NCI-H146 treated with DMSO at 0.1 percent for 48 hours (cell line): ENCODE data around the gene GK.
A peak's percentile ranks its signal among the peaks of the same experiment; 100 is the strongest.
"Not testable (repeated sequence)": the region's sequence is repeated elsewhere in the genome, so short reads cannot be mapped to it uniquely, and the experiment has no call there.

Experiments used
- DNase-seq: peaks from one replicate; lab custom pipeline; 2025; ENCODE audit not compliant: unreplicated experiment; lab: John Stamatoyannopoulos, UW

GK gene

DNA sequence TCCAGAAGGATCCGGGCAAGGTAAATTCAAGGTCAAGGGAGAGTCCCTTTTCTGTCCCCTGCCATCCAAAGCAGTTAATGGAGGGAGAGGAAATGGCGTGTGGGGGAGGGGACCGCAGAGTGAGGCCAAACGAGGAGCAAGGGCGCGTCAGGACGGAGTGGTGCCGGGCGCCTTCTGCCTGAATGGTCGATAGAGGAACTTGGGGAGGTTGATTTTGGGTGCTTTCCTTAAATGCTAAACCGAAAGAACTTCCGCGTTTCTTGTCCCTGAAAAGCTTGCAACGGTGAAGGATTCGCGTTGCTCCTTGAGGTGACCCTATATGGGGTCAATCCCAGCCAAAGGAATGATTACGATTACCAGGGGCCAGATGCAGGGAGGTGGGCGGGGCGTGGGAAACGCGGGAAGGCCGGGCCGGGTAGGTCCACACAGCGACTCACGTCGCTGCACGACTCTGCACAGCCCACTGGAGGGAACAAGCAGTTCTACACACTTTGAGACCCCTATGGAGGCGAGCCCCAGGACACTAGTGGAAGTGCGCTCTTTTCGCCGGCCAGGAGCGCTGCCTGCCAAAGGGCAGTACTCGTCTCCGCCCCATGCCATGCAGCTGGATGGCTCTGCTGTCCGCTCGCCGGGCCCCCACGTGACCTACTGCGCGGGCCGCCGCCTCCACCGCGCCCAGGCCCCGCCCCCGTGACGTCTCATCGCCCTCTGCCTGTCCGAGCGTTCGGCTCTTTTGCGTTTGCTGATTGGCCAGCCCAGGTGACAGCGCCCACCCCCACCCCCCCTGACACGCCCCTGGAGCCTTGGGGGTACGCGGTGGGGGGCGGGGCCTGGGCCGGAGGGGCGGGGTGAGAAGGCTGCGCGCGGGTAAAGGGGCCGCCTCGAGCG, 452 bp upstream of the GK start:
- peak; percentile 62 for DNase-seq

DNA sequence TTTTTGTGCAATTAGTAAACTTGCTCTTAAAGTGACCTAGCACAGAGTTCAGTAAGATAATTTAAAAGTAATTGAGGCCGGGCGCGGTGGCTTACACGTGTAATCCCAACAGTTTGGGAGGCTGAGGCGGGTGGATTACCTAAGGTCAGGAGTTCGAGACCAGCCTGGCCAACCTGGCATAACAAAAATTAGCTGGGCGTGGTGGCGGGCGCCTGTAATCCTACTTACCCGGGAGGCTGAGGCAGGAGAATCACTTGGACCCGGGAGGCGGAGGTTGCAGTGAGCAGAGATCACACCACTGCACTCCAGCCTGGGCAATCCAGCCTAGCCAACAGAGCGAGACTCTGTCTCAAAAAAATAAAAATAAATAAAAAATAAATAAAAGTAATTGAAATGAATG, 1.2 kb downstream of the GK start:
- not testable (repeated sequence) for DNase-seq

DNA sequence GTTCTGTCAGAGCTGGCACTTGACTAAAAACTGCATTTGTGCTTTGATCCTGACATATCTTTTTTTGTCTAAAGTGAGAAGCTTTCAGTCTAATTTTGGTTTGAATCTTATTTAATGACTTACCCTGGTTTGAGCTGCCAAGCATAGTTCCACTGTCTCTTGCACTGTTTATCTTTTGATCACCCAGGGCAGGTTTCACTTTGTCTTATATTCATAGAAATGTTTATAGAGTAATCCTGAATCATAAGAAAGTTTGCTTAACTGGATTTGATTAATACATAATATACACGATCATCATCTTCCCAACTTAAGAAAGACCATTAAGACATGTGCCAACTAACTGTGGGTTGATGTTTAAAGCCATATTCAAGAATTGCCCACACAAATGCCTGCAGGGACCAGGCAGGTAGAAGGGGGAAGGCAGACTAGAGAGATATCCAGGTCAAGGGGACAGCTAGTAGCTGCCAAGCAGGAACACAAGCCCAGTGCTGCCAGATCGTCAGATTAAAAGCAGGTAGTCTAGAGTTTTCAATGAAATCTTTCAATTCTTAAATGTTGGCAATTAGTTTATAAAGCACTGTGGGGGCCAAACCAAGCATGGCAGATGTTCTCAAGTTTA, 1.9 kb downstream of the GK start:
- DNase-seq: no peak

DNA sequence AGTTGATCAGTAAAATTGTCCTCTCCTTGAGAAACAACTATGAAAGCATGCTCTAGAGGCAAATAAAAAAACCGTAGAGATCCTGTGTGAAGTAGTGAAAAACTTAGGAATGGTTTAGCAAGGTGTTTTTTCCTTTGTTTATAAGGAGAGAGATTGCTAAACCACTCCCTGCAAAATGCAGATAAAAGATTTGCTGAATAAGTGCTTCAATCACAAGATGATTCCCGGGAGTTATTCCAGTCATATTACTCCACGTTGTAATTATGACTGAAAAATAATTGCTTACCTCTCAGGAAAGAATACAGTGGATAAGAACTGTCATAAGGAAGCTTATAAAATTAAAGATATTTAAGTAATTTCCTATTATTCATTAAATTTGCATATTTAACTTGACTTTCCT, 2.8 kb downstream of the GK start:
- DNase-seq: no peak

DNA sequence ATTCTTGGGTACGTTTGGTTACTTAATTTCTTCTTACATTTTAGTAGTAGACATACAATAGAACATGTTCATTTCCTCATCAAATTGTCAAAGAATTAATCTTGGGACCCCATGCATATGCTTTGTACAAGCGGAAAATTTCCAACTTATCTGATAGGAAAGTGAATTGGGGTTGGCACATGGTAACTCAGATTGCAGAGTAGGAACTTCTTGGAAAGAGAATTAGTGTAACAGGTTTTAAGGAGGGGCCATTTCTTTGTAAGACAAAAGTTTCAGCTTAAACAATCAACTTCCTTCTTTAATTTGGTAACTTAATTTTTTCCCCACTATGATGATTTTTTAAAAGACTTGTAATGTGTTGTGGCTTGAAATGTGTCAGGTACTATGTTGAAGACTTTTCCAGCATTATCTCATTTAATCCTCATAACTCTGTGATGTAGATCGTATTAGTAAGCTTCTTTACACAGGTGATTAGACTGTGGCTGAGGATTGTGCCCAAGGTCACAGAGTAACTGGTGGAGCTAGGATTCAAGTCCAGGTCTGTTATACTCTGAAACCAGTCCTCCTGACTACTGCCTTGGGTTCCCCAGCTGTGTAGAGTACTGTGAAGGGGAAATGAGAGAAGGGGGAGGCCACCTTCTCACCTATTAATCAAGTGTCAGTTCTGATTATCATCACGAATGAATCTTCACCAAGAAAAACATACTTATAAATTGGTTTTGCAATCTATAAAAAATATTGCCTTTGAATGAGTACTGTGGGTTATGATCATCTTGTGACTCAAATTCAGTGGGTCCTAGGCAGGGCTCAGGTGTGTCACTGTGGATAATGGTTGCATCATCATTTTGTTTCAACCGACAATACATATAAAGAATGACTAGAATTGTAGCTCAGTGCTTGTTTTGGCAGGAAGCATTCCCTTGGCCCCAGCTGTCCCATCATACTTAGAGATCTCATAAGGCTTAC, 4.3 kb downstream of the GK start:
- DNase-seq: no peak

DNA sequence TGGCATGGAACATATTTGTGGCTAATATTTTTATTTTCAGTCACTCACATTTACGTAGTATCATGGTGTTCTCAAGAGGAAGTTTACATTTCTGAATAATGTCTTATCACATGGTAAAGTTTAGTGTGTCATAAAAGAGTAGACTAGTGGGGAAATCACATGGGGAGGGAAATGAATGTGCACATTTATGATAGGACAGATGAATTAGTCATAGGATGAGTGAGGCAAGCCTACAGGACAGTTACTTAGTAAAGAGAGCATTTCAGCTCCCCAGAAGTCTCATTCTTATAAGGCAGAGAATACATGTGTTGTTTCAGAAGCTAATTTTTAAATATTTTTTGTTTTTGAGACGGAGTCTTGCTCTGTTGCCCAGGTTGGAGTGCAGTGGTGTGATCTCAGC, 6.2 kb downstream of the GK start:
- no peak for DNase-seq

DNA sequence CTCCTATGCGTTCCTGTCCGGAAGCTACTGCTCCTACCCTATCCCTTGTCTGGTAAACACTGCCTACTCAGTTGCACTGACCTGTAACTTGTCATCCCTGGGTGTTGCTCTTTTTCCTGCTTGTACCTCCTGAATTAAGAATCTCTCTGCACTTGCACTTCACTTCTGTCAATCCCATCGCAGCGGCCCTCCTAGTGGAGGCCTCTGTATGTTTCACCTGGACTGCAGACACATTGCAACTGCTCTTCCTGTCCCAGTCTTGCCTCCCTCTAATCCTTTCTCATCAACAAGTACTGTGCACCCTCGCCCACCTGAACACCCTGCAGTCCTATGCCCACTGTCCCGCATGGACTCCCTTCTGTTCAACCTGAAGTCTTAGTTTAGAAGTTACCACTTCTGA, 8.0 kb downstream of the GK start:
- no peak for DNase-seq

DNA sequence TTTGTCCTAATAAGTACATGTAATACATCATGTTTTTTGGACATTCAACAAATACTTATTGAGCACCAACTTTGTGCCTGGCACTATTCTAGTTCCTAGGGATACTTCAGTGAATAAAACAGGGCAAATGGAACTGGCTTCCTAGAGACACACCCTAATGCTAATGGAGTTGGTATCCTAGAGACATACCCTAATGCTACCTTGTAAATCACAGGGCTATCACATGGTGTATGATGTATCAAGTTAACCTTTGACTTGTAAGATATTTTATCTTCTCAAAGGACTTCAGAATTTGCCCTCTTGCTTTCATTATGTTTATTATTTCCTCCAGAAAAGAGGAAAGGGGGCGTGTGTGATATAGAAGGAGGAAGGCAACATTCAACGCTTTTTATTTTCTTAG, 10.1 kb downstream of the GK start:
- DNase-seq: no peak

DNA sequence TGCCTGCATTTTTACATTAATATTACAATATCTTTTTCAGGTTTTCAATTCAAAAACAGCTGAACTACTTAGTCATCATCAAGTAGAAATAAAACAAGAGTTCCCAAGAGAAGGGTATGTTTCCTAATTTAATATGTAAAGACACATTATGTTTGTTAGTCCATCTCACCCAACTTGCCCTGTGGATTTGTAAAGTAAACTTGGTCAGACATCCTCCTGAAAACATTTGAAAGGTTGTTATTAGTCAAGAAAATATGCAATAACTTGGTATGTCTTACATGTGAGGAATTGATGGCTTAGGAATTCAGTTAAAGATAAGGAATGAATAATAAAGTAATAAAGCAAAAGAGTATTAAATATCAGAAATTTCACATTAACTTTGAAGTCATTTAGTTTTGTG, 12.2 kb downstream of the GK start:
- DNase-seq: no peak

DNA sequence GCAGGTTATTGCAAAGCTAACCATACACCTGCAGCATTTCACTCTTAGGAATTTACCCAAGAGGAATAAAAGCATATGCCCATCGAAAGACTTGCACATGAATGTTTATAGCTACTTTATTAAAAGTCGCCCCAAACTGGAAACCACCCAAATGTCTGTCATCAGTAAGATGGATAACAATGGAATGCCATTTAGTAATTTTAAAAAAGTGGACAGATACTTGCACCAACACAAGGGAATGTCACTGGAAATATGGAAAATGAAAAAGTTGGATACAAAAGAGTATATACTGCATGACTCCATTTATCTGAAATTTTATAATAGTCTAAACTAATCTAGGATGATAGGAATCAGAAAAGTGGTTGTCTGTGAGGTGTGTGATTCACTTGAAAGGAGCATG, 12.9 kb downstream of the GK start:
- no peak for DNase-seq

DNA sequence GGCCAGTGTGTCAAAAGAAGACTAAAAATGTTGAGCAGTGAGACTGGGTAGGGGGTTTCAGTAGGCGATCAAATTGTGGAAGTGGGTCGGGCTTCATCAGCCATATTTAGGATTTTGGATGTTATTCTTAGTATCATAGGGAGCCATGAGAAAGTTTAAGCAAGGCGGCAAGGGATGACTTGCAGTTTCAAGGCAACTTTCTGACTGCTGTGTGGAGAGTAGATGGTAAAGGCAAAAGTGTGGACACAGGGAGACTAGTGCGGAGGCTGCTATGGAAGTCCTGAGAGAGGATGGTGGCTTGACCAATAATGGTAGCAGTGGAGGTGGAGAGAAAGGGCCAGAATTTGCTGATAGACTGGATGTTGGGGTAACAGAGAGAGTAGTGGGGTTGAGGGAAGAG, 15.4 kb downstream of the GK start:
- DNase-seq: no peak

DNA sequence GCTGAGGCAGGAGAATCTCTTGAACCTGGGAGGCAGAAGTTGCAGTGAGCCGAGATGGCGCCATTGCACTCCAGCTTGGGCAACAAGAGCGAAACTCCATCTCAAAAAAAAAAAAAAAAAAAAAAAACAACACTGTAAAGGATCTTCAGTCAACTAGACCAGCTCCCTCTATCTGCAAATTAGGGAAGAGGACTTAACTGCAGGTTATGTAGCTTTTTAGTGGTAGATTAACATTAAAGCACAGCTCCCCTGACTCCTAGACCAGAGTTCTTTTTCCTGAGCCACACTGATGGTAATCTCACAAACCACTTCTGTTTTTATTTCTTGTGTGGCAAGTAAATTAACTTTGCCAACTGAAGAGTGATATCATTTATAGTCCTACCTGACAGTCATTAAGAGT, 18.0 kb downstream of the GK start:
- DNase-seq: not testable (repeated sequence)

DNA sequence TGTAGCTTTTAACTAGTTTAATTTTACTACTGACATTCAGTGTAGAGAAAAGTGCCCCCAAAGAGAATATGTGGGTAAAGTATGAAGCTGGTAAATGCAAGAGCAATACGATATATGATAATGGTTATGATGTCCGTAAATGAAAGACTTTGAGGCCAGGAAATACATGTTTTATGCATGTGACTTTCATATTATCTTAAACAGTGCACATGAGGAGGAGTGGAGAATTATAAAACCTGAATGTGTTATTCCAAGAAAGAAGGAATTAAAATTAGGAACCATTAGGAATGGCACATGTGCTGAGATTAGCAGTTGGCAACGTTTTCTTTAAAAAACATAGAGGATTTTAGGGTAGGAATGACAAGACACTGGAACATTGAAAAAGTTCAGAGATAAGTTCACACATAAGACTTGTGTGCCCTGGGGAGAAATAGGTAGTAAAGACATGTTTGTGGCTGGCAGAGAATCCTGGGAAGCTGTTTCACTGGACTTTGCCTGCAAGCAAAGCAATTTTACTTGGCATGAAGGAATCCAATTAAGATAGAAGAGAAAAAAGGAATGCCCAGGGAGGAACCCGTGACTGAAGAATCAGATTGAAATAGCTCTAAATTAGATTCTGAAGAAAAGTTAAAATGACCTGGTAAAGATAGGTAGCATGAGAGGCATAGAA, 20.0 kb downstream of the GK start:
- DNase-seq: no peak

DNA sequence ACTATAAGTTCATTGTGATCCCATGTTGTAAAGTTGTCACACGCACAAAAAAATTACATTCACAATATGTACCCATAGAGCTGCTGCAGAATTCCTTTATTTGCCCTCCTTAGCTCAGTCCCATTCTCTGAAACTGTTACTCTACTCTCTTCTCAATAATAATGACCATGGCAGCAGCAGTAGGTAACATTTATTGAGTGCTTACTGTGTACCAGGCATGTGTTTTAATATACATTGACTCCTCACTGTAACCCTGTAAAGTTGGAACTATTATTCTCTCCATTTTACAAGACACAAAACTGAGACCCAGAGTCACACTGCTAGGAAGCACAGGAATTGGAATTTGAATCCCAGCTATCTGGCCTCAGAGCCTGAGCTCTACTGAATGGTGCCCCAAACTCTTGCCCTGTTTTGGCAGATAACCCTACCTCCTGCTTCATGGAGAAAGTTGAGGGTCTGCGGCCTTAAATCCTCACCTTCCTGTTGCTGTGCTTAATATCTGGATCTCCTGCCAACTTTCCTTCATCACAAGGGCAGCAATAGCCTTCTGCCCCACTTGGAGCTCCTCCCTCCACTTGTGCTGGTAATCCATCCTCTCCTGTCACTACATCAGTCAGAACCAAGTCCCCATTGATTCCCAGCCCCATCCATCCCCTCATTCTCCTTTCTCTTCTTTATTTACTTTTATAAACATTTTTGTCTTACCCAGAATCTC, 20.8 kb downstream of the GK start:
- no peak for DNase-seq

DNA sequence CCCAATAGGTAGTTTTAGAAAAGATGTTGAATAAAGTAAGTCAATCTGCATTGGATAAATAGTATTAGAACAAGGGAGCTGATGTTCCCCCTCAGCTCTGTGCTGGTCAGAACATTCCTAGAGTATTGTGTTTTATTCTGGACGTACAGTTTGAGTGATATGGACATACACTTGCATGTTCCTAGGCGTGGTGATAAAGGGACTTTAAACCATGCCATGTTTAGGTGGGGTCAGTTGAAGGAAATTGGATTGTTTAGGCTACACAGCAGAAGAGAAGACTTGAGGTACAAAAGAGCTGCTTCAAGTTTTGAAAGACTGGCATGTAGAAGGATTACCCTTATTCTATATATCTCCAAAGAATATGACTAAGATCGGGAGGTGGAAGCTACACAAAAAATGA, 21.6 kb downstream of the GK start:
- DNase-seq: no peak

DNA sequence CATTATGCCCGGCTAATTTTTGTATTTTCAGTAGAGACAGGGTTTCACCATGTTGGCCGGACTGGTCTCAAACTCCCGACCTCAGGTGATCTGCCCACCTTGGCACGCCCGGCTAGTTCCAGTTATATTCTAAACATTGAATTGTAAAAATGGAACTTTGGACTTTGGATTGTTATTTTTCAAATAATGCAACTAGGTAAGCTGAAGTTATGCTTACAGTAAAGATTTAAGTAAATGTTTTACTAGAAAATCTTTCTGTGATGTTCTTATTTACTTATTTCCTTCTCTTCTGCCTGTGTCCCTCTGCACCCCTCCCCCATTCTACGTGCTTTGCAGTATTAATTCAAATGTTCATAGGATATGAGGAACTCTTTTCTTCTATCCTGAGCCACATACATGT, 26.1 kb downstream of the GK start:
- no peak for DNase-seq

DNA sequence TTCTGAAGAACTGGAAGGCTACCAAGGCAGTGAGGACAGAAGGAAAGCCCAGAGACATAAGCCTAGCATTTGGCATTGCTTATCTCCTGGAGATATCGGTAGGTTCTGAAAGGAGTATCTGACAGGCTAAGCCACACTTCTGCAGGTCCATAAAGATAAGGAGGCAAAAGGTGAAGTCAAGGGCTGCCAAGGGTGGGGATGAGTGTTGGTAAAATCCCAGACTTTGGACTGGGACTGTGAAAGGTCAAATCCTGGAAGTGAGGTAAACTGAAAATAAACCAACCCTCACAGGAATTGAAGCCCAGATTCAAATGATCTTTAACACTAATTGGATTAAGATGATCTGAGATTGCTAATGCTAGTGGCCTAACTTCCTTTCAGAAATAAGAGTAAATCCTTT, 27.4 kb downstream of the GK start:
- no peak for DNase-seq

DNA sequence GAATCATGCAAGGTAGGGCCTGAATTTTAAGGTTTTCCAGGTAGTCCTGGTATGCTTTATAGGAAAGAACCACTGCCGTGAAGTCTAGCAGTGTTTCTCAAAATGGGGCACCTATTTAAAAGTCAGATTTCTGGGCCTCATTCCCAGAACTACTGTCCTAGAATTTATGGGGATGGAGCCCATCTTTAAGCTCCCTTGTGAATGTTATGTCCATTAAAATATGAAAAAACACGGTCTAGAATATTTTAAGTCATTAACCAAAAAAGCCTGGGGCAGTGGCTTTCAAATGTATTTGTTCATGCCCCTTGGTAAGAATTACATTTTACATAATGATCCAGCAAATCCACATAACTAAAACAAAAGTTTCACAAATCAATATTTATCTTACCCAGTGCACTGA, 35.4 kb downstream of the GK start:
- no peak for DNase-seq

DNA sequence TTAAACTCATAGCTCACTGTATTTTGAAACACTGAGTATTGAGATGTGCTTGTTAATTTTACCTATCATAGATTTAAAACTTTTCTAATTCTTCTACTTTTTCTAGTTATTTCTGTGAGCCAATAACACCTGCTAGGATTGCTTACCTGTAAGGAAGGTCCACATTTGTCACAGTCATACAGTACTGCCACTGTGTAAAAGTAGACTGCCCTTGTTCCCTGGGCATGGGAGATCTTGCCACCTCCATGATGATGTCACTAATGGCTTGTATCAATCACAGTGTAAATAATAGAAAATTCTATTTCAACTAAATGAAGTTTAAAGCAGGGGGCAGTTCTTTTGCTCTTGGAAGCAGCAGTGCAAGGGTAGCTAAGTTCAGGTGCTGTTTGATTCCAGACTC, 35.9 kb downstream of the GK start:
- no peak for DNase-seq

DNA sequence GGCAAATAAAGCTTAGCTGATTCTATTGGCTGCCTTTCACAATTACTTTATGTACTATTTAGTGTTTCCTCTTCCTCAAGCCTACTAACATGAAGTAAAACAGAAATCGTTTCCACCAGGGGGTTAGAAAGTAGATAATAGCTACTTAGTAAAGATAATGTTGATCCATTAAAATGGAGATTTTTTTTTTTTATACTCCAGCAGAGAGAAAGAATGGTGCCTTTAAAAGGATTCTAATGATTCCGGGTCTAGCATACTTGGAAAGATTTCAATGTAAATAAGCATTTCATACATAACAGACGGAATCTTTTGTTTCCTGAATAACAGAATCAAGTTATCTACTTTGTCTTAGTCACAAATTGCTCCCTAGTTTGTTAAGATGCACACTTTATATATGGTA, 37.1 kb downstream of the GK start:
- DNase-seq: peak; percentile 12
